Measurements from ENCODE around the gene KRT4. TPM values are rescaled to one million over a fixed set of nuclear protein-coding genes. Genes with fewer than 3 reads are reported as not detected.

Gene KRT4
- total and polyA plus RNA-seq, 2 experiments from 2014 or later, result 4.2 to 8.7 TPM

DNA sequence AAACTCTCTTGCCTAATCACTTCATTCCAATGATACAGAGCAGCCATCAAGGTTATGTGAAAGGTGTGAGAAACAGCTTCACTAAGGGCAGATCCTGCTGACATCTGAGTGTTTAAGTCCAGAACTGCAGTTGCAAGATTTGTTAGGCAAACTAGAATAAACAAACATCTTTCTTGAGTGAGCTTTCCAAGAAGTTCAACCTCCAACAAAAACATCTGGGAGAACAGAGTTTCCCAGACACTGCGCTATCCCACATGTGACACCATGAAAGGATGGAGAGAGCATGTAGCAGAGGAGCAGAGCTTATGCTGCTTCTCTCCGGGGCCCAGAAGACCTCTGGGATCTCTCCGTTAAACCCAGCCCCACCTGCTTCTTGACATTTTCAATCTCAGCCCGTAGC, 42.4 kb downstream of the KRT4 start:
- WGBS (ENCODE audit: low lambda C conversion rate, missing lambda C conversion rate), result 80% methylated on average over 4 of the region's 4 CpGs
- no peak overlapping the region for H2AFZ ChIP-seq
- H3K36me3 ChIP-seq (replicated peaks; ENCODE audit: insufficient read depth, low read depth), result no peaks in the 10 kb centered on the region
- H3K79me2 ChIP-seq, result no peaks in the 10 kb centered on the region
- H3K4me2 ChIP-seq, result no peak overlapping the region
- H3K27ac ChIP-seq, result no peak overlapping the region
- no peaks in the 10 kb centered on the region for H3K9me3 ChIP-seq (ENCODE audit: low read depth)
- no peaks in the 10 kb centered on the region for H3K4me1 ChIP-seq (ENCODE audit: insufficient read depth)
- peaks cover 17% of the 10 kb centered on the region for H3K27me3 ChIP-seq
- no peaks in the 10 kb centered on the region for H4K20me1 ChIP-seq (ENCODE audit: insufficient read depth, poor library complexity, severe bottlenecking)
- no peak for TF ChIP-seq CTCF (IDR thresholded peaks at IDR 0.05; ENCODE audit: poor library complexity)
- no peak for TF ChIP-seq EZH2 (IDR thresholded peaks at IDR 0.05; ENCODE audit: borderline replicate concordance)
- no peak for TF ChIP-seq EZH2phosphoT487 (IDR thresholded peaks at IDR 0.05; ENCODE audit: low read depth, severe bottlenecking, unreplicated experiment)
- no peaks in the 10 kb centered on the region for H3K9me2 ChIP-seq (replicated peaks; ENCODE audit: insufficient read depth)
- DNase-seq (ENCODE audit: low spot score), result no peak
- H3K4me3 ChIP-seq, result no peak overlapping the region

GRCh38 chr12:52771088-52771487, 42.8 kb downstream of the KRT4 start:
- H4K20me1 ChIP-seq (ENCODE audit: insufficient read depth, poor library complexity, severe bottlenecking), result no peaks in the 10 kb centered on the region
- TF ChIP-seq CTCF (IDR thresholded peaks at IDR 0.05; ENCODE audit: poor library complexity), result no peak
- no peak for TF ChIP-seq EZH2 (IDR thresholded peaks at IDR 0.05; ENCODE audit: borderline replicate concordance)
- TF ChIP-seq EZH2phosphoT487 (IDR thresholded peaks at IDR 0.05; ENCODE audit: low read depth, severe bottlenecking, unreplicated experiment), result no peak
- H3K4me1 ChIP-seq (ENCODE audit: insufficient read depth), result no peaks in the 10 kb centered on the region
- H3K9me2 ChIP-seq (replicated peaks; ENCODE audit: insufficient read depth), result no peaks in the 10 kb centered on the region
- peaks cover 20% of the 10 kb centered on the region for H3K27me3 ChIP-seq
- DNase-seq (ENCODE audit: low spot score), result no peak
- H3K36me3 ChIP-seq (replicated peaks; ENCODE audit: insufficient read depth, low read depth), result no peaks in the 10 kb centered on the region
- 78% methylated on average over 6 of the region's 6 CpGs for WGBS (ENCODE audit: low lambda C conversion rate, missing lambda C conversion rate)
- H3K4me3 ChIP-seq, result no peak overlapping the region
- no peak overlapping the region for H3K27ac ChIP-seq
- H3K79me2 ChIP-seq, result no peaks in the 10 kb centered on the region
- H3K4me2 ChIP-seq, result no peak overlapping the region
- H3K9me3 ChIP-seq (ENCODE audit: low read depth), result no peaks in the 10 kb centered on the region
- H2AFZ ChIP-seq, result no peak overlapping the region

GRCh38 chr12:52769946-52770345, 44.0 kb downstream of the KRT4 start:
- Histone ChIP-seq H4K20me1 (ENCODE audit: insufficient read depth, poor library complexity, severe bottlenecking) (no peaks in the 10 kb centered on the region), H3K27me3 (peaks cover 20% of the 10 kb centered on the region), H2AFZ (no peak overlapping the region), H3K4me1 (ENCODE audit: insufficient read depth) (no peaks in the 10 kb centered on the region), H3K9me3 (ENCODE audit: low read depth) (no peaks in the 10 kb centered on the region), H3K4me2 (no peak overlapping the region), H3K36me3 (replicated peaks; ENCODE audit: insufficient read depth, low read depth) (no peaks in the 10 kb centered on the region), H3K4me3 (no peak overlapping the region), H3K9me2 (replicated peaks; ENCODE audit: insufficient read depth) (no peaks in the 10 kb centered on the region), H3K79me2 (no peaks in the 10 kb centered on the region), H3K27ac (no peak overlapping the region)
- TF ChIP-seq EZH2phosphoT487 (IDR thresholded peaks at IDR 0.05; ENCODE audit: low read depth, severe bottlenecking, unreplicated experiment) (no peak), EZH2 (IDR thresholded peaks at IDR 0.05; ENCODE audit: borderline replicate concordance) (no peak), CTCF (IDR thresholded peaks at IDR 0.05; ENCODE audit: poor library complexity) (no peak)
- DNase-seq (ENCODE audit: low spot score), result no peak

GRCh38 chr12:52769354-52769753, 44.6 kb downstream of the KRT4 start:
- Histone ChIP-seq H3K79me2 (no peaks in the 10 kb centered on the region), H3K27ac (no peak overlapping the region), H3K9me3 (ENCODE audit: low read depth) (no peaks in the 10 kb centered on the region), H3K4me1 (ENCODE audit: insufficient read depth) (no peaks in the 10 kb centered on the region), H3K36me3 (replicated peaks; ENCODE audit: insufficient read depth, low read depth) (no peaks in the 10 kb centered on the region), H3K4me2 (no peak overlapping the region), H3K27me3 (peaks cover 20% of the 10 kb centered on the region), H3K9me2 (replicated peaks; ENCODE audit: insufficient read depth) (no peaks in the 10 kb centered on the region), H2AFZ (no peak overlapping the region), H4K20me1 (ENCODE audit: insufficient read depth, poor library complexity, severe bottlenecking) (no peaks in the 10 kb centered on the region), H3K4me3 (no peak overlapping the region)
- TF ChIP-seq CTCF (IDR thresholded peaks at IDR 0.05; ENCODE audit: poor library complexity) (no peak), EZH2 (IDR thresholded peaks at IDR 0.05; ENCODE audit: borderline replicate concordance) (no peak), EZH2phosphoT487 (IDR thresholded peaks at IDR 0.05; ENCODE audit: low read depth, severe bottlenecking, unreplicated experiment) (no peak)
- WGBS (ENCODE audit: low lambda C conversion rate, missing lambda C conversion rate), result 49% methylated on average over 3 of the region's 3 CpGs
- no peak for DNase-seq (ENCODE audit: low spot score)
